IPS DF 6.9 (cell line): ENCODE measurements around the gene ITPK1.
"Not testable (repeated sequence)": the region's sequence is repeated elsewhere in the genome, so short reads cannot be mapped to it uniquely, and the experiment has no call there.

Experiments
- DNase-seq: peaks from one replicate; pipeline ENCODE4 v3.0.0-alpha.2; 2013; ENCODE audit warnings: low read depth, low spot score
- H3K27ac ChIP-seq: one replicate; pipeline ENCODE4 v1.5.1; 2013; ENCODE audit warnings: low read length, control low read depth
- H3K27me3 ChIP-seq: 2 replicates; pipeline ENCODE4 v1.6.1; 2013; ENCODE audit warnings: mild to moderate bottlenecking, low read length; ENCODE audit not compliant: control insufficient read depth, insufficient read depth
- H3K36me3 ChIP-seq: 2 replicates; pipeline ENCODE4 v1.6.1; 2013; ENCODE audit warnings: low read length; ENCODE audit not compliant: control insufficient read depth, insufficient read depth
- H3K4me1 ChIP-seq: 2 replicates; pipeline ENCODE4 v1.6.1; 2013; ENCODE audit warnings: low read length; ENCODE audit not compliant: control insufficient read depth, insufficient read depth
- H3K4me3 ChIP-seq: 2 replicates; pipeline ENCODE4 v1.5.1; 2013; ENCODE audit warnings: mild to moderate bottlenecking, low read length
- H3K9me3 ChIP-seq: 2 replicates; pipeline ENCODE4 v1.6.1; 2013; ENCODE audit warnings: low read length, inconsistent platforms; ENCODE audit not compliant: control insufficient read depth, insufficient read depth
- WGBS: extraction: QIAGEN DNeasy Blood & Tissue Kit; methylation state at CpG from one replicate; pipeline ENCODE4 v1.1.7; 2013; ENCODE audit warnings: mixed read lengths, missing lambda C conversion rate; ENCODE audit not compliant: insufficient read length, insufficient coverage; 5-methylcytosine and 5-hydroxymethylcytosine counted together

ITPK1 gene

GRCh38 chr14:93073910-93074769 lies 41.6 kb downstream of the ITPK1 start:
- no peak overlapping the region for H3K27ac ChIP-seq
- peaks cover 2% of the 10 kb centered on the region; the same call in 1 of the 2 replicates for H3K4me1 ChIP-seq
- no peaks in the 10 kb centered on the region for H3K36me3 ChIP-seq
- DNase-seq = no peak
- H3K27me3 ChIP-seq = no peaks in the 10 kb centered on the region
- no peaks in the 10 kb centered on the region for H3K9me3 ChIP-seq
- no CpG with 5 or more reads among the region's 19 CpGs for WGBS
- no peak overlapping the region for H3K4me3 ChIP-seq

- Histone ChIP-seq H3K36me3 (no peaks in the 10 kb centered on the region), H3K27me3 (no peaks in the 10 kb centered on the region), H3K4me3 (no peak overlapping the region), H3K4me1 (no peaks in the 10 kb centered on the region; the same call in 1 of the 2 replicates), H3K27ac (no peak overlapping the region), H3K9me3 (no peaks in the 10 kb centered on the region)
- WGBS = no CpG with 5 or more reads among the region's 4 CpGs
- DNase-seq = no peak
These were observed 42.4 kb downstream of the ITPK1 start for GRCh38 chr14:93073358-93073707.

- WGBS = no CpG with 5 or more reads among the region's 12 CpGs
- H3K36me3 ChIP-seq = no peaks in the 10 kb centered on the region
- DNase-seq = no peak
- H3K9me3 ChIP-seq = no peaks in the 10 kb centered on the region
- H3K27ac ChIP-seq = no peak overlapping the region
- no peaks in the 10 kb centered on the region for H3K27me3 ChIP-seq
- H3K4me1 ChIP-seq = no peaks in the 10 kb centered on the region; the same call in 1 of the 2 replicates
- no peak overlapping the region for H3K4me3 ChIP-seq
These were observed 42.9 kb downstream of the ITPK1 start for GRCh38 chr14:93072659-93073357.

GRCh38 chr14:93068711-93069110 lies 47.0 kb downstream of the ITPK1 start:
- WGBS = no CpG with 5 or more reads among the region's 8 CpGs
- Histone ChIP-seq H3K27me3 (no peaks in the 10 kb centered on the region), H3K4me1 (no peaks in the 10 kb centered on the region), H3K4me3 (no peak overlapping the region), H3K9me3 (no peaks in the 10 kb centered on the region), H3K27ac (no peak overlapping the region), H3K36me3 (no peaks in the 10 kb centered on the region)
- no peak for DNase-seq

GRCh38 chr14:93067088-93067487 lies 48.6 kb downstream of the ITPK1 start:
- DNase-seq = no peak
- WGBS = no CpG with 5 or more reads among the region's 5 CpGs
- H3K4me1 ChIP-seq = no peaks in the 10 kb centered on the region

GRCh38 chr14:93065272-93065730 lies 50.4 kb downstream of the ITPK1 start:
- Histone ChIP-seq H3K36me3 (no peaks in the 10 kb centered on the region), H3K27me3 (no peaks in the 10 kb centered on the region), H3K4me3 (no peak overlapping the region), H3K4me1 (peaks cover 4% of the 10 kb centered on the region), H3K9me3 (no peaks in the 10 kb centered on the region), H3K27ac (no peak overlapping the region)
- 100% methylated on average over 1 of the region's 2 CpGs for WGBS
- DNase-seq = no peak

More at GRCh38 chr14:93067088-93067487, 48.6 kb downstream of the ITPK1 start:
- Histone ChIP-seq H3K36me3 (no peaks in the 10 kb centered on the region), H3K27ac (no peak overlapping the region), H3K9me3 (no peaks in the 10 kb centered on the region), H3K4me3 (no peak overlapping the region), H3K27me3 (no peaks in the 10 kb centered on the region)

- WGBS = no CpG with 5 or more reads among the region's 10 CpGs
- Histone ChIP-seq H3K4me1 (peaks cover 5% of the 10 kb centered on the region), H3K9me3 (no peaks in the 10 kb centered on the region), H3K36me3 (no peaks in the 10 kb centered on the region), H3K27ac (no peak overlapping the region), H3K4me3 (no peak overlapping the region), H3K27me3 (no peaks in the 10 kb centered on the region)
- no peak for DNase-seq
These were observed 51.1 kb downstream of the ITPK1 start for GRCh38 chr14:93064411-93065271.

GRCh38 chr14:93063393-93063792 lies 52.3 kb downstream of the ITPK1 start:
- Histone ChIP-seq H3K27ac (no peak overlapping the region), H3K4me1 (peaks cover 5% of the 10 kb centered on the region), H3K9me3 (no peaks in the 10 kb centered on the region), H3K27me3 (no peaks in the 10 kb centered on the region), H3K4me3 (no peak overlapping the region), H3K36me3 (no peaks in the 10 kb centered on the region)
- WGBS = no CpG with 5 or more reads among the region's 5 CpGs
- DNase-seq = no peak

GRCh38 chr14:93062890-93063289 lies 52.8 kb downstream of the ITPK1 start:
- Histone ChIP-seq H3K4me3 (no peak overlapping the region), H3K27me3 (no peaks in the 10 kb centered on the region), H3K36me3 (no peaks in the 10 kb centered on the region), H3K4me1 (peaks cover 5% of the 10 kb centered on the region), H3K9me3 (no peaks in the 10 kb centered on the region), H3K27ac (no peak overlapping the region)
- no CpG with 5 or more reads among the region's 10 CpGs for WGBS
- DNase-seq = no peak

- not testable (repeated sequence) for DNase-seq, H3K4me1 ChIP-seq, H3K27me3 ChIP-seq, H3K9me3 ChIP-seq, H3K36me3 ChIP-seq, H3K4me3 ChIP-seq, H3K27ac ChIP-seq
- WGBS = no CpG with 5 or more reads among the region's 12 CpGs
These were observed 53.7 kb downstream of the ITPK1 start for GRCh38 chr14:93062013-93062412.
